H9 (cell line): Measurements from ENCODE around the gene RBP7. TPM values are rescaled to one million over a fixed set of nuclear protein-coding genes. Genes with fewer than 3 reads are reported as not detected.

Experiments used
- DNase-seq: peaks from one replicate; pipeline ENCODE4 v3.0.0-alpha.2; 2017
- H2AFZ ChIP-seq: one replicate; pipeline ENCODE4 v1.6.1; 2013; ENCODE audit warnings: mild to moderate bottlenecking, low read length, control low read depth, moderate library complexity
- H2AK5ac ChIP-seq: 2 replicates; pipeline ENCODE4 v1.6.1; 2013; ENCODE audit warnings: low read length, control low read depth, mixed read lengths; ENCODE audit not compliant: insufficient read length
- H2BK120ac ChIP-seq: one replicate; pipeline ENCODE4 v1.6.1; 2013; ENCODE audit warnings: low read depth, mild to moderate bottlenecking, low read length, control low read depth, inconsistent platforms; ENCODE audit not compliant: poor library complexity, severe bottlenecking
- H2BK12ac ChIP-seq: 2 replicates; pipeline ENCODE4 v1.6.1; 2013; ENCODE audit warnings: low read length, control low read depth, mixed read lengths, low read depth; ENCODE audit not compliant: insufficient read length
- H2BK15ac ChIP-seq: 2 replicates; pipeline ENCODE4 v1.6.1; 2013; ENCODE audit warnings: low read depth, low read length, control low read depth
- H2BK20ac ChIP-seq: one replicate; pipeline ENCODE4 v1.6.1; 2013; ENCODE audit warnings: low read depth, mild to moderate bottlenecking, low read length, control low read depth, inconsistent platforms; ENCODE audit not compliant: poor library complexity, severe bottlenecking
- H2BK5ac ChIP-seq: 2 replicates; pipeline ENCODE4 v1.6.1; 2013; ENCODE audit warnings: low read length, control low read depth, mixed read lengths; ENCODE audit not compliant: insufficient read length
- H3K14ac ChIP-seq: 2 replicates; pipeline ENCODE4 v1.6.1; 2013; ENCODE audit warnings: low read length, control low read depth; ENCODE audit not compliant: insufficient read depth
- H3K18ac ChIP-seq: 2 replicates; pipeline ENCODE4 v1.6.1; 2013; ENCODE audit warnings: low read depth, mild to moderate bottlenecking, mixed read lengths, low read length, control low read depth; ENCODE audit not compliant: insufficient read length
- H3K23ac ChIP-seq: 2 replicates; pipeline ENCODE4 v1.6.1; 2013; ENCODE audit warnings: low read length, control low read depth, mixed read lengths, low read depth; ENCODE audit not compliant: insufficient read length
- H3K23me2 ChIP-seq: 2 replicates; pipeline ENCODE4 v1.6.1; 2013; ENCODE audit warnings: low read depth, mild to moderate bottlenecking, mixed read lengths, low read length, control low read depth; ENCODE audit not compliant: insufficient read length, poor library complexity, severe bottlenecking
- H3K27ac ChIP-seq: 2 replicates; pipeline ENCODE4 v1.5.1; 2013; ENCODE audit warnings: low read length, control low read depth, mixed read lengths, low read depth; ENCODE audit not compliant: insufficient read length
- H3K27me3 ChIP-seq: 2 replicates; pipeline ENCODE4 v1.6.1; 2013; ENCODE audit warnings: low read length, control low read depth, inconsistent platforms; ENCODE audit not compliant: insufficient read depth
- H3K4ac ChIP-seq: 2 replicates; pipeline ENCODE4 v1.6.1; 2013; ENCODE audit warnings: low read depth, mild to moderate bottlenecking, control low read depth, inconsistent platforms, low read length, moderate library complexity
- H3K4me1 ChIP-seq: 2 replicates; pipeline ENCODE4 v1.6.1; 2013; ENCODE audit warnings: low read length, control low read depth, inconsistent platforms; ENCODE audit not compliant: insufficient read depth
- H3K4me2 ChIP-seq: 2 replicates; pipeline ENCODE4 v1.6.1; 2013; ENCODE audit warnings: low read length, control low read depth, mixed read lengths; ENCODE audit not compliant: insufficient read length, insufficient read depth
- H3K56ac ChIP-seq: 2 replicates; pipeline ENCODE4 v1.6.1; 2013; ENCODE audit warnings: low read depth, mild to moderate bottlenecking, mixed read lengths, low read length, control low read depth; ENCODE audit not compliant: insufficient read length
- H3K79me1 ChIP-seq: 2 replicates; pipeline ENCODE4 v1.6.1; 2013; ENCODE audit warnings: low read depth, mild to moderate bottlenecking, moderate library complexity, low read length, control low read depth, inconsistent platforms; ENCODE audit not compliant: insufficient read depth, poor library complexity, severe bottlenecking
- H3K79me2 ChIP-seq: 2 replicates; pipeline ENCODE4 v1.6.1; 2013; ENCODE audit warnings: low read length, control low read depth, inconsistent platforms; ENCODE audit not compliant: insufficient read depth
- H3K9ac ChIP-seq: 2 replicates; pipeline ENCODE4 v1.6.1; 2013; ENCODE audit warnings: low read length, control low read depth, mixed read lengths; ENCODE audit not compliant: insufficient read length; ENCODE audit errors: extremely low read depth
- H3K9me3 ChIP-seq: one replicate; pipeline ENCODE4 v1.6.1; 2013; ENCODE audit warnings: low read depth, low read length, inconsistent platforms; ENCODE audit not compliant: control insufficient read depth
- H3T11ph ChIP-seq: one replicate; pipeline ENCODE4 v1.6.1; 2013; ENCODE audit warnings: mild to moderate bottlenecking, low read length, control low read depth, inconsistent platforms
- H4K20me1 ChIP-seq: one replicate; pipeline ENCODE4 v1.6.1; 2013; ENCODE audit not compliant: control insufficient read depth, insufficient read length, insufficient read depth
- H4K5ac ChIP-seq: 2 replicates; pipeline ENCODE4 v1.6.1; 2013; ENCODE audit warnings: low read depth, mild to moderate bottlenecking, mixed read lengths, low read length, control low read depth; ENCODE audit not compliant: insufficient read length
- H4K8ac ChIP-seq: replicated peaks from 2 replicates; pipeline ENCODE4 v1.6.1; 2013; ENCODE audit warnings: low read length, control low read depth, mixed read lengths, low read depth; ENCODE audit not compliant: insufficient read length
- H4K91ac ChIP-seq: 2 replicates; pipeline ENCODE4 v1.6.1; 2013; ENCODE audit warnings: low read depth, mild to moderate bottlenecking, moderate library complexity, mixed read lengths, low read length, control low read depth; ENCODE audit not compliant: insufficient read length
- H3K27ac Mint-ChIP-seq, 3 experiments: 2 replicates in 2 of 3; 3 replicates in 1 of 3; pipeline ENCODE4 v1.8.0; 2020 to 2021; ENCODE audit warnings: mixed read lengths in 3 of 3, mild to moderate bottlenecking in 1 of 3, moderate library complexity in 1 of 3
- H3K27me3 Mint-ChIP-seq: 2 replicates; pipeline ENCODE4 v1.8.0; 2021; ENCODE audit warnings: low read depth, mild to moderate bottlenecking, moderate library complexity, mixed read lengths
- H3K36me3 Mint-ChIP-seq, 3 experiments: 2 replicates in 2 of 3; 3 replicates in 1 of 3; pipeline ENCODE4 v1.8.0; 2020 to 2021; ENCODE audit warnings: low read depth in 3 of 3, mixed read lengths in 3 of 3; ENCODE audit not compliant: insufficient read depth in 1 of 3
- H3K4me1 Mint-ChIP-seq, 2 experiments: 2 replicates each; pipeline ENCODE4 v1.8.0; 2020; ENCODE audit warnings: mixed read lengths in 2 of 2
- H3K4me3 Mint-ChIP-seq, 2 experiments: 2 replicates in 1 of 2; 3 replicates in 1 of 2; pipeline ENCODE4 v1.8.0; 2020 to 2021; ENCODE audit warnings: mild to moderate bottlenecking in 2 of 2, mixed read lengths in 2 of 2, moderate library complexity in 1 of 2
- H3K9me3 Mint-ChIP-seq, 2 experiments: 2 replicates in 1 of 2; 3 replicates in 1 of 2; pipeline ENCODE4 v1.8.0; 2020; ENCODE audit warnings: mild to moderate bottlenecking in 2 of 2, mixed read lengths in 2 of 2, moderate library complexity in 1 of 2
- CTCF ChIP-seq: fragments of 200-600 bp; sonication (generic); conservative IDR thresholded peaks from 3 replicates; pipeline ENCODE4 v1.8.0; 2021; ENCODE audit warnings: antibody characterized with exemption, mild to moderate bottlenecking
- WGBS: extraction: QIAGEN DNeasy Blood & Tissue Kit; methylation state at CpG from one replicate; pipeline ENCODE4 v1.1.7; 2013; ENCODE audit warnings: missing lambda C conversion rate, low lambda C conversion rate, mixed read lengths; ENCODE audit not compliant: insufficient read length; ENCODE audit errors: extremely low coverage; 5-methylcytosine and 5-hydroxymethylcytosine counted together
- total RNA-seq: library from RNA; stranded (reverse); gene quantifications from 2 replicates; pipeline ENCODE4 v1.2.1, GENCODE V29; 2021

The RBP7 gene
- total RNA-seq, 1 experiment from 2014 or later: 4.5 TPM

GRCh38 chr1:9960011-9960410, 37.0 kb upstream of the RBP7 start:
- no peaks in the 10 kb centered on the region for H3K23me2 ChIP-seq
- no peak for DNase-seq
- H3K14ac ChIP-seq: no peak overlapping the region
- no peaks in the 10 kb centered on the region for H3K36me3 Mint-ChIP-seq
- no peaks in the 10 kb centered on the region for H3K9me3 Mint-ChIP-seq
- no peak overlapping the region for H2BK12ac ChIP-seq
- H3K27me3 Mint-ChIP-seq: no peaks in the 10 kb centered on the region
- no peak overlapping the region for H2BK5ac ChIP-seq
- no peak overlapping the region for H3T11ph ChIP-seq
- H2BK20ac ChIP-seq: no peak overlapping the region
- H3K9ac ChIP-seq: no peak overlapping the region
- no peak overlapping the region for H3K4ac ChIP-seq
- peaks cover 6% of the 10 kb centered on the region for H3K4me1 ChIP-seq
- no peak for TF ChIP-seq CTCF
- H4K8ac ChIP-seq: no peak overlapping the region
- H3K79me1 ChIP-seq: no peaks in the 10 kb centered on the region
- H3K9me3 ChIP-seq: no peaks in the 10 kb centered on the region
- no peak overlapping the region; a peak in 2 of 7 replicates for H3K27ac Mint-ChIP-seq
- H2BK120ac ChIP-seq: no peak overlapping the region
- no peak overlapping the region for H2AFZ ChIP-seq
- no peaks in the 10 kb centered on the region for H3K27me3 ChIP-seq
- no peak overlapping the region for H3K18ac ChIP-seq
- H3K23ac ChIP-seq: no peak overlapping the region
- H3K4me2 ChIP-seq: no peak overlapping the region
- no peak overlapping the region for H3K27ac ChIP-seq
- no peak overlapping the region for H3K4me3 Mint-ChIP-seq
- H3K79me2 ChIP-seq: no peaks in the 10 kb centered on the region
- H3K56ac ChIP-seq: no peak overlapping the region
- no peak overlapping the region for H4K91ac ChIP-seq
- no peak overlapping the region for H4K5ac ChIP-seq
- no peaks in the 10 kb centered on the region for H4K20me1 ChIP-seq
- no CpG with 5 or more reads among the region's 4 CpGs for WGBS
- H2BK15ac ChIP-seq: no peak overlapping the region
- no peak overlapping the region for H2AK5ac ChIP-seq
- peaks cover 9 to 10% of the 10 kb centered on the region in 2 experiments for H3K4me1 Mint-ChIP-seq
